Calu3 (cell line): ENCODE results near the gene EIF3J. TPM values are rescaled to one million over a fixed set of nuclear protein-coding genes. Genes with fewer than 3 reads are reported as not detected.

ENCODE experiments used
- BruUV-seq: library from RNA; stranded (reverse); fragments of 400-500 nt; replicated peaks from 2 replicates; lab custom pipeline; 2021; lab: Mats Ljungman, UMichigan
- CTCF ChIA-PET: fragments of 300-600 bp; sonication (Branson Sonifier 250); formaldehyde crosslinking; loops from one replicate; lab custom pipeline; 2022; ENCODE audit warnings: antibody characterized with exemption; lab: Charles Lee
- DNase-seq: peaks from one replicate; pipeline ENCODE4 v3.0.0; 2022
- H3K27ac Mint-ChIP-seq: one replicate; pipeline ENCODE4 v1.8.0; 2022; ENCODE audit warnings: mixed read lengths; ENCODE audit not compliant: unreplicated experiment
- H3K27me3 Mint-ChIP-seq: one replicate; pipeline ENCODE4 v1.8.0; 2022; ENCODE audit warnings: mixed read lengths; ENCODE audit not compliant: unreplicated experiment
- H3K36me3 Mint-ChIP-seq: one replicate; pipeline ENCODE4 v1.8.0; 2022; ENCODE audit warnings: mild to moderate bottlenecking, moderate library complexity, mixed read lengths; ENCODE audit not compliant: insufficient read depth, unreplicated experiment
- H3K4me1 Mint-ChIP-seq: one replicate; pipeline ENCODE4 v1.8.0; 2022; ENCODE audit warnings: mild to moderate bottlenecking, low read depth, mixed read lengths; ENCODE audit not compliant: unreplicated experiment
- H3K4me3 Mint-ChIP-seq: one replicate; pipeline ENCODE4 v1.8.0; 2022; ENCODE audit warnings: mild to moderate bottlenecking, low read depth, moderate library complexity, mixed read lengths; ENCODE audit not compliant: unreplicated experiment
- H3K9me3 Mint-ChIP-seq: one replicate; pipeline ENCODE4 v1.8.0; 2022; ENCODE audit warnings: low read depth, mixed read lengths; ENCODE audit not compliant: unreplicated experiment
- intact Hi-C: fragments of 100-400 bp; cut with micrococcal nuclease; formaldehyde crosslinking; loops from one replicate; pipeline ENCODE4 v1.10.0; 2022; ENCODE audit not compliant: unreplicated experiment
- total RNA-seq: library from RNA; stranded (reverse); gene quantifications from 2 replicates; pipeline ENCODE4 v1.2.3, GENCODE V29; 2022
- TF ChIP-seq, protein P1 (sequence below): fragments of 200-600 bp; IDR thresholded peaks from one replicate; pipeline ENCODE4 v1.8.0; 2022; ENCODE audit warnings: antibody characterized with exemption; ENCODE audit not compliant: unreplicated experiment

Gene EIF3J
- total RNA-seq, 1 experiment from 2014 or later: 86.5 TPM

DNA sequence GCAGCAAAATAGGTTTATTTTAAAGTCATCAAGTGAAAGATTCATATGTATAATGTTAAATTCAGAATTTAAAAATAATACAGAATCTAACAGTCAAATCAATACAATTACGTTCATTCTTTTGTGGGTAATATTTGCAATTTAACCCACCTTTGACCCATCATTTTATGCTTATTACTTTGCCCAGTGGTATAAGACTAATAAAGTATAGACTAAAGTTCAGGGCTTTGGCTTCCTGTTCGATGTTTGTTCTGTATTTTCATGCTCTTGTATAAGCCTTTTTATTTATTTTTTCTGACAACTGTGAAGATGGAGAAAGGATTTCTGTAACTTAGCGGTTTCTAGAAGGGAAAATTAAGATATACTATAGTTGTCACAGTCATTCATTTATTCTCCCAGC lies 44.3 kb upstream of the EIF3J start:
- TF ChIP-seq, protein P1, sequence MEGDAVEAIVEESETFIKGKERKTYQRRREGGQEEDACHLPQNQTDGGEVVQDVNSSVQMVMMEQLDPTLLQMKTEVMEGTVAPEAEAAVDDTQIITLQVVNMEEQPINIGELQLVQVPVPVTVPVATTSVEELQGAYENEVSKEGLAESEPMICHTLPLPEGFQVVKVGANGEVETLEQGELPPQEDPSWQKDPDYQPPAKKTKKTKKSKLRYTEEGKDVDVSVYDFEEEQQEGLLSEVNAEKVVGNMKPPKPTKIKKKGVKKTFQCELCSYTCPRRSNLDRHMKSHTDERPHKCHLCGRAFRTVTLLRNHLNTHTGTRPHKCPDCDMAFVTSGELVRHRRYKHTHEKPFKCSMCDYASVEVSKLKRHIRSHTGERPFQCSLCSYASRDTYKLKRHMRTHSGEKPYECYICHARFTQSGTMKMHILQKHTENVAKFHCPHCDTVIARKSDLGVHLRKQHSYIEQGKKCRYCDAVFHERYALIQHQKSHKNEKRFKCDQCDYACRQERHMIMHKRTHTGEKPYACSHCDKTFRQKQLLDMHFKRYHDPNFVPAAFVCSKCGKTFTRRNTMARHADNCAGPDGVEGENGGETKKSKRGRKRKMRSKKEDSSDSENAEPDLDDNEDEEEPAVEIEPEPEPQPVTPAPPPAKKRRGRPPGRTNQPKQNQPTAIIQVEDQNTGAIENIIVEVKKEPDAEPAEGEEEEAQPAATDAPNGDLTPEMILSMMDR: no peak
- peaks cover 10% of the 10 kb centered on the region for H3K36me3 Mint-ChIP-seq
- H3K4me3 Mint-ChIP-seq: no peak overlapping the region
- CTCF ChIA-PET: no interaction called here
- no peaks in the 10 kb centered on the region for H3K9me3 Mint-ChIP-seq
- no peaks in the 10 kb centered on the region for H3K27me3 Mint-ChIP-seq
- BruUV-seq: no TSS peak
- no peak overlapping the region for H3K27ac Mint-ChIP-seq
- H3K4me1 Mint-ChIP-seq: peaks cover 24% of the 10 kb centered on the region
- no peak for DNase-seq
- intact Hi-C loops: no loop called here

DNA sequence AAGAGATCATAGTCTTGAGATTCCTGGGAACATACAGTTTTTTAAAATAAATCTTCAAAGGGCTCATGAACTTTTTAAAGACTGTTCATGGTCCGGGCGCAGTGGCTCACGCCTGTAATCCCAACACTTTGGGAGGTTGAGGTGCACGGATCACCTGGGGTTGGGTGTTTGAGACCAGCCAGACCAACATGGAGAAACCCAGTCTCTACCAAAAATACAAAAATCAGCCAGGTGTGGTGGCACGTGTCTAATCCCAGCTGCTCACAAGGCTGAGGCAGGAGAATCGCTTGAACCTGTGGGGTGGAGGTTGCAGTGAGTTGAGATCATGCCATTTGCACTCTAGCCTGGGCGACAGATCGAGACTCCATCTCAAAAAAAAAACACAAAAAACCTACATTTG lies 41.4 kb upstream of the EIF3J start:
- BruUV-seq: no TSS peak
- Mint-ChIP-seq H3K27me3 (no peaks in the 10 kb centered on the region), H3K4me3 (no peak overlapping the region), H3K9me3 (no peaks in the 10 kb centered on the region), H3K4me1 (no peaks in the 10 kb centered on the region), H3K27ac (no peak overlapping the region), H3K36me3 (no peaks in the 10 kb centered on the region)
- intact Hi-C loops: no loop called here
- no peak for DNase-seq
- CTCF ChIA-PET: no interaction called here
- TF ChIP-seq, protein P1: no peak

DNA sequence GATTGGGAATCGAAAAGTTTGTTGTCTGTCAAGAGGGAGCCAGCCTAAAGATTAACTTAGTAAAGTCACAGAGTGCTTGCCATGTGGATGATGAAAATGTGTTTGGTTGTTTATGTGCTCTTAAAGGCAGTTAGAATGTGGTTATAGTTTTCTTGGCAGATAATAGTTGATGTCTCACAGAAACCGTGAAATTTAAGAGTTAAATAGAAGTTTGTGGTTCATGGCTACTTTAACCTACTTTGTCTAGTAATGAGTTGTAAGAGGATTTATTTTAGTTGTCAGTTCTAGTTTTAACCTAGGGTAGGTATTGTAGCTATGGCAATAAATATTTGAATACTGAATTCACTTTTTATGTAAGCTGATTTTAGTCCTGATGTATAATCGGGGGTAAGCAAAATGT lies 36.4 kb upstream of the EIF3J start:
- H3K4me1 Mint-ChIP-seq: no peaks in the 10 kb centered on the region
- H3K27me3 Mint-ChIP-seq: no peaks in the 10 kb centered on the region
- H3K27ac Mint-ChIP-seq: no peak overlapping the region
- peaks cover 3% of the 10 kb centered on the region for H3K36me3 Mint-ChIP-seq
- H3K4me3 Mint-ChIP-seq: no peak overlapping the region
- no TSS peak for BruUV-seq
- CTCF ChIA-PET: no interaction called here
- H3K9me3 Mint-ChIP-seq: no peaks in the 10 kb centered on the region
- TF ChIP-seq, protein P1: no peak
- DNase-seq: no peak
- intact Hi-C loops: loop anchor here (2.0 kb wide), 1 partner anchor 30 kb away; no protein-coding TSS in a partner anchor

DNA sequence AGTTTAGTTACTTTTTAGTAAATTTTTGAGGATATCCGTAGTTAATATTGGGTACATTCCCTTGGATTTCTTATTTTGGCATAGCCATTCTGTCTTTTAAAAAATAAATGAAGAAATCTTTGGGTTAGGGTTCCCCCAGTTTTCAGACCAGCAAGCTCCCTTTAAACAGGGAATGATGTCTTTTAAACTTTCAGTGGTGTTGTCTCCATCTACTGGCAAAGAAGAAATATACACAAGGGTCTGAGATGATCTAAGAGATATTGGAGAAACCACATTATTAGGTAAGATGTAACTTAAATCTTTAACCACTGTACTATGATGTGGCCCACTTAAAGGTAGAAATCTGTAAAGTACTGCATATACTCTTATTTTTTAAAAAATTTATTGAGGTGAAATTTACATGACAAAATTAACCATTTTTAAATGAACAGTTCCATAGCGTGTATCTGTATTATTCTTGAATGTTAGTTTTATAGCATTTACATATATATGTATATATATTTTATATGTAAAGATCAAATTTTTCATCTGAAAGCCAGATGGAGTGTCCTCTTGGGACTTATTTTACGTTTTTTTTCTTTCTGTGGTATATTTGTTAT lies 35.1 kb upstream of the EIF3J start:
- no peak for DNase-seq
- H3K4me3 Mint-ChIP-seq: no peak overlapping the region
- TF ChIP-seq, protein P1: no peak
- no peak overlapping the region for H3K27ac Mint-ChIP-seq
- peaks cover 10% of the 10 kb centered on the region for H3K36me3 Mint-ChIP-seq
- no peaks in the 10 kb centered on the region for H3K4me1 Mint-ChIP-seq
- intact Hi-C loops: loop anchor here (2.0 kb wide), 1 partner anchor 31 kb away; no protein-coding TSS in a partner anchor
- no TSS peak for BruUV-seq
- H3K9me3 Mint-ChIP-seq: no peaks in the 10 kb centered on the region
- no peaks in the 10 kb centered on the region for H3K27me3 Mint-ChIP-seq
- CTCF ChIA-PET: interaction anchor here (0.6 to 1.0 kb wide), 2 partner anchors 75 to 276 kb away, joined by 3 to 5 read pairs; partner anchors contain the start of gene CTDSPL2
